B cell (primary cell): ENCODE results near the gene EFHC2. TPM values are rescaled to one million over a fixed set of nuclear protein-coding genes. Genes with fewer than 3 reads are reported as not detected.

Experiments used
- ATAC-seq: fragments of 200-7000 bp; cut with Tn5 transposase; one replicate; pipeline ENCODE4 v1.10.0; 2021; ENCODE audit warnings: low read depth, mild to moderate bottlenecking, moderate number of reproducible peaks, moderate library complexity
- CTCF ChIA-PET: fragments of 350-600 bp; sonication (Branson Sonifier 250); formaldehyde crosslinking; loops from one replicate; lab custom pipeline; 2021; ENCODE audit warnings: antibody characterized with exemption, inconsistent platforms; lab: Charles Lee
- POLR2A ChIA-PET: fragments of 350-600 bp; sonication (Branson Sonifier 250); formaldehyde crosslinking; loops from one replicate; lab custom pipeline; 2021; ENCODE audit warnings: antibody characterized with exemption; lab: Charles Lee
- DNase-seq: peaks from one replicate; pipeline ENCODE4 v3.0.0; 2013
- H2AFZ ChIP-seq: 2 replicates; pipeline ENCODE4 v1.6.1; 2012; ENCODE audit warnings: mild to moderate bottlenecking, low read depth, low read length; ENCODE audit not compliant: insufficient read depth, poor library complexity, severe bottlenecking
- H3K27ac ChIP-seq, 2 donors: 1 replicate in 1 of 2; 2 replicates in 1 of 2; pipeline ENCODE4 v1.5.1; 2012 to 2013; ENCODE audit warnings: low read length in 2 of 2, mild to moderate bottlenecking in 2 of 2, moderate library complexity in 1 of 2
- H3K27me3 ChIP-seq, 4 experiments: fragments of 200-600 bp in 1 of 4; sonication (generic) in 1 of 4; replicated peaks in 1 of 4; 1 replicate in 2 of 4; 2 replicates in 2 of 4; pipeline versions ENCODE4 v1.6.1 to v1.7.0; 2013 to 2016; ENCODE audit warnings: low read length in 3 of 4, mild to moderate bottlenecking in 2 of 4, mixed read lengths in 1 of 4, moderate library complexity in 1 of 4; ENCODE audit not compliant: insufficient read depth in 4 of 4, control insufficient read depth in 3 of 4; ENCODE audit errors: control extremely low read depth in 1 of 4
- H3K36me3 ChIP-seq, 2 experiments: replicated peaks in 1 of 2; 1 replicate in 1 of 2; 2 replicates in 1 of 2; pipeline versions ENCODE4 v1.6.1 to v1.7.1; 2013; ENCODE audit warnings: low read length in 1 of 2; ENCODE audit not compliant: insufficient read depth in 2 of 2, control insufficient read depth in 1 of 2; ENCODE audit errors: control extremely low read depth in 1 of 2, extremely low read depth in 1 of 2
- H3K4me1 ChIP-seq, 2 donors: fragments of 200-600 bp in 1 of 2; sonication (generic) in 1 of 2; 1 replicate in 1 of 2; 2 replicates in 1 of 2; pipeline versions ENCODE4 v1.5.1 to v1.6.1; 2013 to 2017; ENCODE audit warnings: low read length in 2 of 2; ENCODE audit not compliant: control insufficient read depth in 2 of 2, insufficient read depth in 2 of 2
- H3K4me2 ChIP-seq: replicated peaks from 2 replicates; pipeline ENCODE3; 2012; ENCODE audit warnings: mild to moderate bottlenecking, low read depth, low read length; ENCODE audit not compliant: poor library complexity, severe bottlenecking
- H3K4me3 ChIP-seq, 5 experiments: fragments of 200-600 bp in 1 of 5; sonication (generic) in 1 of 5; 1 replicate in 3 of 5; 2 replicates in 2 of 5; pipeline versions ENCODE4 v1.5.1 to v1.7.0; 2011 to 2016; ENCODE audit warnings: low read length in 4 of 5, mild to moderate bottlenecking in 4 of 5, low read depth in 2 of 5, control low read depth in 1 of 5, moderate library complexity in 1 of 5; ENCODE audit not compliant: insufficient read depth in 1 of 5; ENCODE audit errors: control extremely low read depth in 1 of 5, extremely low read depth in 1 of 5
- H3K79me2 ChIP-seq: fragments of 200-600 bp; sonication (generic); one replicate; pipeline ENCODE4 v1.6.0; 2016; ENCODE audit warnings: low read length; ENCODE audit not compliant: control insufficient read depth, insufficient read depth
- H3K9ac ChIP-seq: fragments of 200-600 bp; sonication (generic); 2 replicates; pipeline ENCODE4 v1.6.1; 2017; ENCODE audit warnings: mild to moderate bottlenecking, low read length, moderate library complexity
- H3K9me3 ChIP-seq, 3 donors: one replicate each; pipeline versions ENCODE4 v1.6.1 to v1.7.1; 2013; ENCODE audit warnings: low read length in 2 of 3; ENCODE audit not compliant: control insufficient read depth in 2 of 3, insufficient read depth in 1 of 3; ENCODE audit errors: control extremely low read depth in 1 of 3
- H4K20me1 ChIP-seq: 2 replicates; pipeline ENCODE4 v1.6.0; 2012; ENCODE audit warnings: mild to moderate bottlenecking, low read length; ENCODE audit not compliant: insufficient read depth, control insufficient read depth, poor library complexity, severe bottlenecking
- H3K27ac Mint-ChIP-seq: one replicate; pipeline ENCODE4 v1.8.0; 2021; ENCODE audit warnings: mixed read lengths
- H3K27me3 Mint-ChIP-seq: one replicate; pipeline ENCODE4 v1.8.0; 2021; ENCODE audit warnings: mixed read lengths
- H3K4me1 Mint-ChIP-seq: one replicate; pipeline ENCODE4 v1.8.0; 2021; ENCODE audit warnings: mixed read lengths
- H3K4me3 Mint-ChIP-seq: one replicate; pipeline ENCODE4 v1.8.0; 2021; ENCODE audit warnings: mixed read lengths
- H3K9me3 Mint-ChIP-seq: one replicate; pipeline ENCODE4 v1.8.0; 2022; ENCODE audit warnings: mixed read lengths; ENCODE audit not compliant: insufficient read depth
- CTCF ChIP-seq: fragments of 200-600 bp; IDR thresholded peaks from one replicate; pipeline ENCODE4 v1.8.0; 2022; ENCODE audit warnings: antibody characterized with exemption, mild to moderate bottlenecking
- EZH2 ChIP-seq: IDR thresholded peaks from 2 replicates; pipeline ENCODE4 v1.6.1; 2012; ENCODE audit warnings: borderline replicate concordance, low read depth, mild to moderate bottlenecking, moderate library complexity, low read length; ENCODE audit not compliant: insufficient read depth, poor library complexity, severe bottlenecking
- WGBS: methylation state at CpG from one replicate; pipeline ENCODE4 v1.1.5; 2013; ENCODE audit warnings: missing lambda C conversion rate; ENCODE audit not compliant: insufficient coverage; 5-methylcytosine and 5-hydroxymethylcytosine counted together
- intact Hi-C: fragments of 100-400 bp; cut with micrococcal nuclease; formaldehyde crosslinking; loops from one replicate; pipeline ENCODE4 v1.10.0; 2022
- polyA plus RNA-seq: library from polyadenylated mRNA; depleted of rRNA; stranded (reverse); fragments of >200 nt; gene quantifications from 2 replicates; pipeline ENCODE4 v1.2.3, GENCODE V29; 2012
- total RNA-seq, 2 donors: library from RNA; stranded (reverse); fragments of 120-200 nt in 1 of 2; gene quantifications; 1 replicate in 1 of 2; 2 replicates in 1 of 2; pipeline versions ENCODE4 v1.2.3 to v1.2.4, GENCODE V29; 2013 to 2022

EFHC2 gene
- total and polyA plus RNA-seq, 2 donors (not counting 1 experiment from before 2014, with no cell fraction given): 0.12 to 0.47 TPM

GRCh38 chrX:44173219-44173618 lies 170.3 kb downstream of the EFHC2 start:
- ChIA-PET CTCF (no interaction called here), POLR2A (no interaction called here)
- Histone ChIP-seq H3K27ac (no peak overlapping the region), H3K4me3 (no peak overlapping the region), H3K4me2 (no peak overlapping the region), H4K20me1 (no peaks in the 10 kb centered on the region), H3K79me2 (no peaks in the 10 kb centered on the region), H3K9me3 (no peaks in the 10 kb centered on the region), H3K9ac (no peak overlapping the region), H2AFZ (no peak overlapping the region), H3K27me3 (no peaks in the 10 kb centered on the region), H3K36me3 (no peaks in the 10 kb centered on the region), H3K4me1 (no peaks in the 10 kb centered on the region)
- peaks cover 6% of the 10 kb centered on the region for H3K9me3 Mint-ChIP-seq
- no peak overlapping the region for H3K4me3 Mint-ChIP-seq
- no peak for ATAC-seq
- no peak for DNase-seq
- 89% methylated on average over 3 of the region's 3 CpGs for WGBS
- H3K27ac Mint-ChIP-seq: no peak overlapping the region
- no peaks in the 10 kb centered on the region for H3K4me1 Mint-ChIP-seq
- intact Hi-C loops: no loop called here
- TF ChIP-seq EZH2 (no peak), CTCF (no peak)
- no peaks in the 10 kb centered on the region for H3K27me3 Mint-ChIP-seq

- Mint-ChIP-seq H3K27ac (no peak overlapping the region), H3K4me3 (no peak overlapping the region), H3K27me3 (no peaks in the 10 kb centered on the region), H3K4me1 (no peaks in the 10 kb centered on the region), H3K9me3 (no peaks in the 10 kb centered on the region)
- Histone ChIP-seq H3K27ac (no peak overlapping the region), H3K36me3 (no peaks in the 10 kb centered on the region), H2AFZ (no peak overlapping the region), H3K9ac (no peak overlapping the region), H3K27me3 (no peaks in the 10 kb centered on the region), H3K4me3 (no peak overlapping the region), H3K4me1 (no peaks in the 10 kb centered on the region), H3K79me2 (no peaks in the 10 kb centered on the region), H3K4me2 (no peak overlapping the region), H3K9me3 (no peaks in the 10 kb centered on the region), H4K20me1 (no peaks in the 10 kb centered on the region)
- CTCF ChIA-PET: no interaction called here
- intact Hi-C loops: no loop called here
- no CpG with 5 or more reads among the region's 1 CpG for WGBS
- TF ChIP-seq EZH2 (no peak), CTCF (no peak)
- DNase-seq (no peak), ATAC-seq (no peak)
- POLR2A ChIA-PET: no interaction called here
Measured at GRCh38 chrX:44167116-44167515, 176.4 kb downstream of the EFHC2 start.
